Right renal cortex interstitium (tissue), 3 donors: ENCODE data around the gene TAF1L. TPM values are rescaled to one million over a fixed set of nuclear protein-coding genes. Genes with fewer than 3 reads are reported as not detected.

Experiments
- DNase-seq, 3 donors: peaks; one replicate each; pipeline ENCODE4 v3.0.0-alpha.2; 2013; ENCODE audit warnings: low read depth in 3 of 3, low spot score in 2 of 3
- polyA plus RNA-seq, 3 donors: library from polyadenylated mRNA; unstranded; fragments of 120-200 nt; gene quantifications; one replicate each; pipeline ENCODE4 v1.2.1, GENCODE V29; 2013; ENCODE audit not compliant: insufficient read length in 3 of 3

Gene TAF1L
- polyA plus RNA-seq, 3 donors, result 0.10 TPM

- DNase-seq, result no peak
Measured at GRCh38 chr9:32590476-32590875, 45.0 kb downstream of the TAF1L start.

- DNase-seq, result peak in 1 of 3 donors; percentile 29
Measured at GRCh38 chr9:32589083-32589723, 46.3 kb downstream of the TAF1L start.

GRCh38 chr9:32587901-32588300, 47.6 kb downstream of the TAF1L start:
- no peak for DNase-seq

- no peak for DNase-seq
Measured at GRCh38 chr9:32584784-32585183, 50.7 kb downstream of the TAF1L start.

- peak in 1 of 3 donors; percentile 46 for DNase-seq
Measured at GRCh38 chr9:32581512-32582143, 53.8 kb downstream of the TAF1L start.

- no peak for DNase-seq
Measured at GRCh38 chr9:32580631-32581300, 54.7 kb downstream of the TAF1L start.

GRCh38 chr9:32579706-32580331, 55.6 kb downstream of the TAF1L start:
- peak in 1 of 3 donors; percentile 38 for DNase-seq

Other genes with a start within 250 kb of the TAF1L start
- 10 to 100 TPM; 11.9 to 14.0 (median 13.0) TPM for gene RIGI, start 109.5 kb downstream of the TAF1L start, polyA plus RNA-seq
- gene SMIM27, start 83.3 kb downstream of the TAF1L start, polyA plus RNA-seq, result 10 to 100 TPM; 13.9 to 18.4 (median 14.4) TPM
- gene TOPORS, start 83.1 kb downstream of the TAF1L start, polyA plus RNA-seq, result 10 to 100 TPM; 37.1 to 43.8 (median 38.4) TPM
- 10 to 100 TPM; 69.8 to 79.4 (median 75.0) TPM for gene NDUFB6, start 62.5 kb downstream of the TAF1L start, polyA plus RNA-seq
- gene TMEM215, start 147.9 kb upstream of the TAF1L start, polyA plus RNA-seq, result under 1 TPM; 0.08 to 0.28 (median 0.22) TPM